Measurements from ENCODE around the gene TSN.

Gene TSN

DNA sequence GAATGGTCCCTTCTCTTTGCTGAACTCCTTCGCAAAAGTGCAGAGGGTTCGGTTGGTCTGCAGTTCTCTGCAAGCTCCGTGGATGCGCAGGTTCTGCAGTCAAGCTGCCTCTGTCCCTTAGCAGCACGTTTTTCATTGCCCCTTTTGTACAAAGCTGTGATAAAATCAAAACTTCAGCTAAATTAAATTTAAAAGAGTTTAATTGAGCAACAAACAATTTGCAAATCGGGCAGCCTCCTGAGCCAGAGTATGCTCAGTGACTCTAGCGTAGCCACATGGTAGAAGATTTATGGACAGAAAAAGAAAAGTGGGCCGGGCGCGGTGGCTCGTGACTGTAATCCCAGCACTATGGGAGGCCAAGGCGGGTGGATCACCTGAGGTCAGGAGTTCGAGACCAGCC is 18.8 kb downstream of the TSN start:
- no peak overlapping the region for H3K4me3 ChIP-seq (ENCODE audit: low read length)
- no peak for TF ChIP-seq ZNF274 (IDR thresholded peaks at IDR 0.05; ENCODE audit: low read depth, low read length)

DNA sequence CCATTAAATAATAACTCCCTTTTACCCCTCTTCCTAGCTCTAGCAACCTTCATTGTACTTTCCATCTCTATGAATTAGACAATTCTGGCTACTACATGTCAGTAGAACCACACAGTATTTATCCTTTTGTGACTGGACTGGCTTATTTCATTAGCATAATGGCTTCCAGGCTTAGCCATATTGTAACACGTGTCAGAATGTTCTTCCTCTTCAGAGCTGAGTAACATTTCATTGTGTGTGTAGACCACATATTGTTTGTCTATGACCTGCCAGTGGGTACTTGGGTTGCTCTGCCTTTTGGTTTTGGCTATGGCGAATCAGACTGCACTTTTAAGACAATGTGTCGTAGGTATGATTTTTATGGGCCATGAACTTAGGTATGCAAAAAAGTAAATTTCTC is 20.9 kb downstream of the TSN start:
- TF ChIP-seq ZNF274 (IDR thresholded peaks at IDR 0.05; ENCODE audit: low read depth, low read length): no peak
- no peak overlapping the region for H3K4me3 ChIP-seq (ENCODE audit: low read length)

GRCh38 chr2:121776885-121777698 is 21.6 kb downstream of the TSN start:
- no peak for TF ChIP-seq ZNF274 (IDR thresholded peaks at IDR 0.05; ENCODE audit: low read depth, low read length)
- no peak overlapping the region for H3K4me3 ChIP-seq (ENCODE audit: low read length)

- H3K4me3 ChIP-seq (ENCODE audit: low read length): no peak overlapping the region
- no peak for TF ChIP-seq ZNF274 (IDR thresholded peaks at IDR 0.05; ENCODE audit: low read depth, low read length)
Observed at GRCh38 chr2:121777699-121778058, 22.2 kb downstream of the TSN start.

DNA sequence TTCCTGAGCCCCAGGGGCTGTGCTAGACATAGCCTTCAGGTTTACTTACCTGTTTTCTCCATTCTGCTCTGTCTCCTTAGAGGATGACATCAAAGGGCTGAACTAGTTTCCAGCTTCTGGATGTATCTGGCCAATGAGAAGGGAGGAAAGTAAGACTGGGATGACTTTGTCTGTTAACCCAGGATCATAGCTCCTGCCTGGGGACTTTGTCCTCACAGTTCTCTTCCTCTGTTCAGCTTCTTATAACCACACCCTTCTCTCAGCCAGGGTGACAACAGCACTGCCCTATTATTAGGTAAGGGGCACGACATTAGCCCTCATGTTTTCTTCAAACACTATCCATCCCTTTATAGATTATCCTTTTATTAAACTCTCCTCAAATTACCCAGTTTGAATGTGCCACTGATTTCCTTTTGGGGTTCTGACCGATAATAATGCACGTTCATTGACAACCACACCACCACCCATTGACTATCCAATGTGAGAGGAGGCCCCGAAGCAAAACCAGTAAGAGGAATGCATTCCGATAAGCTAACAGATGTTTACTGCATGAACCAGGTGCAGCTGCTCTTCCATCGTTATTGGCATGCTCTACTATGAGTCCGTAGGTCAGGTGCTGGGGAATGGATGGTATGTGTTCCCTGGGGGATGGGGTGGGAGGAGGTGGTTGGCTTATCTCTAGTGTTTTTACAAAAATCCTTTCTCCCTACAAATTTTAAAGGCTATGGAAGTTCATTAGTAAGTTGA is 23.5 kb downstream of the TSN start:
- no peak for TF ChIP-seq ZNF274 (IDR thresholded peaks at IDR 0.05; ENCODE audit: low read depth, low read length)
- H3K4me3 ChIP-seq (ENCODE audit: low read length): no peak overlapping the region

DNA sequence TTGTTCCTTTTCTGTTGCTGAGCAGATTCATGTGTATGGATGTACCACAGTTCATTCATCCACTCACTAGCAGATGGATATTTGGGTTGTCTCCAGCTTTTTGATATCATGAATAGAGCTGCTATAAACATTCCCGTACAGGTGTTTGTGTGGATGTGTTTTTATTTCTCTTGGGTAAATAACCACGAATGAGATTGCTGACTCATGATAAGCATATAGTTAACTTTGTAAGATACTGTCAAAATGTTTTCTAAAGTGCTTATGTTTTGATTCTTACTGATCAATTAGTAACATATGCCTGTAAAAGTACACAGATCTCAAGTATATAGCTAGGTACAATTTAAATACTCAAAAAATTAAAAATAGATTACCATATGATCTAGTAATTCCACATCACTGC is 27.7 kb downstream of the TSN start:
- no peak overlapping the region for H3K4me3 ChIP-seq (ENCODE audit: low read length)
- no peak for TF ChIP-seq ZNF274 (IDR thresholded peaks at IDR 0.05; ENCODE audit: low read depth, low read length)

GRCh38 chr2:121788685-121789084 is 33.2 kb downstream of the TSN start:
- no peak overlapping the region for H3K4me3 ChIP-seq (ENCODE audit: low read length)
- TF ChIP-seq ZNF274 (IDR thresholded peaks at IDR 0.05; ENCODE audit: low read depth, low read length): no peak

DNA sequence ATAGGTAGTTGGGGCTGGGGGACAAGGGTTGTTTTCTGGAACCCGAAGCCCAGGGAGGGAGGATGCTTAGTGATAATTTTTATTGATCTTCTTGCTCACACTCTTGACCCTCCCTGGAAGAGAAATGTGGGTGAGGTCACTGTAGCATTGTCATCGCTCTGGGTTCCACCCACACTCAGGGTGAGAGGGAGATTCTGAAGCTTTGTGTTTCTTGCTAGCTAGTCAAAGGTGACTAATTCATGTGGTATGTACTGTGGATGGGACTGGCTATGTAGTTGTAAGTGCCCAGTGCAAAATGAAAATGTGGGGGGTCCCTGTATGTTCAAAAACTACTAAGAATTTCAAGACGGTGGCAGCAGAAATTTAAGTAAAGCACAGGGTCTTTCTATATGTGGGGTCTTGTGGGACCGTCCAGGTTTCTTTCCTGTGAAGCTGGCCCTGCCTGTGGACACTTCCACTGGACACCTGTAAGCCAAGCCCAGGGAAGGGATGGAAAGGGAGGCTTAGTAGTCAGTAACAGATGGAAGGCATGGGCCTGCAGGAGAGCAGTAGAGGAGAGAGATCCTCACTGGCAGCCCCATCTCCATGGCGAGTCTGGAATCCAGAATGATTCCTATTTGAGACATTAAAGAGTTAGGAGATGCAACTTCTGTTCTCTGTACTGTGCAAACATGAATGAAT is 35.0 kb downstream of the TSN start:
- TF ChIP-seq ZNF274 (IDR thresholded peaks at IDR 0.05; ENCODE audit: low read depth, low read length): no peak
- no peak overlapping the region for H3K4me3 ChIP-seq (ENCODE audit: low read length)

GRCh38 chr2:121791290-121791689 is 35.8 kb downstream of the TSN start:
- no peak overlapping the region for H3K4me3 ChIP-seq (ENCODE audit: low read length)
- no peak for TF ChIP-seq ZNF274 (IDR thresholded peaks at IDR 0.05; ENCODE audit: low read depth, low read length)

DNA sequence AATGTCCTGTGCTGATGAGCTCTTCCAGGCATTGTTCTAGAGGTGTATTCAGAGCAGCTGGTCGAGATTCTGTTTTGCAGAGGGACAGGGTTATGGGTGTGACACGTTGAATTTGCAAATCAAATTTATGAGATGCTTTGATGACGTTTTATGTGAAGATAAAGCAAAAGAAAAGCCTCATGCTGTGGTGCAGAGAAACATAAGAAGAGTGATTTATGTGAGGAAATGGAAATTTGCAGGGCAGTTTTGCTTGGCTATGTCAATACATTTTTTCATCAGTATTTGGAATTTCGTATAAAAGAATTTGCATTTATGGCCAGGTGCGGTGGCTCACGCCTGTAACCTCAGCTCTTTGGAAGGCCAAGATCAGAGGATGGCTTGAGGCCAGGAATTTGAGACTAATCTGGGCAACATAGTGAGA is 36.4 kb downstream of the TSN start:
- H3K4me3 ChIP-seq (ENCODE audit: low read length): no peak overlapping the region

DNA sequence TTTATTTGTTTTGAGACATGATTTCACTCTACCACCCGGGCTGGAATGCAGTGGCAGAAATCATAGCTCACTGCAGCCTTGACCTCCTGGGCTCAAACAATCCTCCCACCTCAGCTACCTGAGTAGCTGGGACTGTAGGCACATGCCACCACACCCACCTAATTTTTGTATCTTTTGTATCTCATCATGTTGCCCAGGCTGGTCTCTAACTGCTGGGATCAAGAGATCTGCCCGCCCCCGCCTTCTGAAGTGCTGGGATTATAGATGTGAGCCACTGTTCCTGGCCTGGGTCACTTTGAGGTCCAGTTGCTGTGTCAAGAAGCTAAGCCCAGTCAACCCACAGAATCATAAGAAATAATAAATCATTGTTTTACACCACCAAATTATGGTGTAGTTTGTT is 38.4 kb downstream of the TSN start:
- TF ChIP-seq ZNF274 (IDR thresholded peaks at IDR 0.05; ENCODE audit: low read depth, low read length): no peak
- no peak overlapping the region for H3K4me3 ChIP-seq (ENCODE audit: low read length)

More for the DNA sequence above, 36.4 kb downstream of the TSN start:
- no peak for TF ChIP-seq ZNF274 (IDR thresholded peaks at IDR 0.05; ENCODE audit: low read depth, low read length)

DNA sequence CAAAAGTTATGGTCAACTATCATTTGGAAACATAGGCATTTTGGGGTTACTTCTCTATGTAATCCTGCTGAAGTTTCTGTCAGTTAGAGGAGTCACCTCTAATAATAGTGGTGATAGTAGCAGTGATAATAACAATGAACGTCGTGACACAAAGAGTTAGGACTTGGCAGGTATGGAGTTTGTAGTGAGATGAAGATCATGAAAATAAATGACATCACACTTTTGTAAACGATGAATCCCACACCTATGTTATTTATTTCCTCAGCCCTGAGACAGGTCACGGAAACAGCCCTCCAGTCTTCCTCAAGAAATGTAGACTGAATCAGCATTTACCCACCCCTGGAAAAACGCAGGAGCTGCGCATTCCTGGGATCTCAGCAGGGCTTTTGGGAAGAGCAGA is 38.8 kb downstream of the TSN start:
- no peak for TF ChIP-seq ZNF274 (IDR thresholded peaks at IDR 0.05; ENCODE audit: low read depth, low read length)
- H3K4me3 ChIP-seq (ENCODE audit: low read length): no peak overlapping the region

DNA sequence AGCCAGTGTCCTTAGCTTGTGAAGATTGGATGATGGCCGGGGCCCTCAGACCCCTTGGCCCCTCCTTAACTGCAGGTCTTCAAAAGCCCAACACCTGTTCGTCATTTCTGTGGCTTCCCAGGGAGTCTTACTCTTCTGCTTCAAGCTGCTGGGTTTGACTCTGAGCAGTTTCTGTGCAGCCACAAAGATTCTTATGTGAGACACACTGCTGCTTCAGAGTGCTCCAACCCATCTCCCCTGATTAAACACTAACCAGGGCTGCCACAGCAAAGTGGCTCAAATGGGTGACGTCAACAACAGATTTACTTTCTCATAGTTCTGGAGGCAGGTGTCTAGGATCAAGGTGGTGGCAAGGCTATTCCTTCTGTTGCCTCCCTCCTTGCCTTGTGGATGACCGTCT is 40.8 kb downstream of the TSN start:
- no peak for TF ChIP-seq ZNF274 (IDR thresholded peaks at IDR 0.05; ENCODE audit: low read depth, low read length)
- H3K4me3 ChIP-seq (ENCODE audit: low read length): no peak overlapping the region

- TF ChIP-seq ZNF274 (IDR thresholded peaks at IDR 0.05; ENCODE audit: low read depth, low read length): no peak
Observed at GRCh38 chr2:121798617-121799016, 43.2 kb downstream of the TSN start.

GRCh38 chr2:121801916-121802315 is 46.5 kb downstream of the TSN start:
- no peak for TF ChIP-seq ZNF274 (IDR thresholded peaks at IDR 0.05; ENCODE audit: low read depth, low read length)
- no peak overlapping the region for H3K4me3 ChIP-seq (ENCODE audit: low read length)

More at GRCh38 chr2:121798617-121799016, 43.2 kb downstream of the TSN start:
- H3K4me3 ChIP-seq (ENCODE audit: low read length): no peak overlapping the region
